Hematopoietic multipotent progenitor cell (in vitro differentiated cells): ENCODE measurements around the gene TAOK2. TPM values are rescaled to one million over a fixed set of nuclear protein-coding genes. Genes with fewer than 3 reads are reported as not detected.
A peak's percentile ranks its signal among the peaks of the same experiment; 100 is the strongest.

Source experiments
- DNase-seq, 3 donors: peaks; one replicate each; pipeline ENCODE4 v3.0.0-alpha.2; 2011 to 2015; ENCODE audit warnings: low read depth in 2 of 3, low spot score in 2 of 3
- total RNA-seq: library from RNA; depleted of rRNA; stranded (reverse); fragments of >200 nt; gene quantifications from one replicate; pipeline ENCODE4 v1.2.3, GENCODE V29; 2012

TAOK2 gene
- total RNA-seq, 1 donor, result 29.1 TPM

DNA sequence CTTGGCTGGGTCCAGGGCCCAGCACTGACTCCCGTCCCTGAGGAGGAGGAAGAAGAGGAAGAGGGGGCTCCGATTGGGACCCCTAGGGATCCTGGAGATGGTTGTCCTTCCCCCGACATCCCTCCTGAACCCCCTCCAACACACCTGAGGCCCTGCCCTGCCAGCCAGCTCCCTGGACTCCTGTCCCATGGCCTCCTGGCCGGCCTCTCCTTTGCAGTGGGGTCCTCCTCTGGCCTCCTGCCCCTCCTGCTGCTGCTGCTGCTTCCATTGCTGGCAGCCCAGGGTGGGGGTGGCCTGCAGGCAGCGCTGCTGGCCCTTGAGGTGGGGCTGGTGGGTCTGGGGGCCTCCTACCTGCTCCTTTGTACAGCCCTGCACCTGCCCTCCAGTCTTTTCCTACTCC is 13.3 kb downstream of the TAOK2 start:
- no peak for DNase-seq

DNA sequence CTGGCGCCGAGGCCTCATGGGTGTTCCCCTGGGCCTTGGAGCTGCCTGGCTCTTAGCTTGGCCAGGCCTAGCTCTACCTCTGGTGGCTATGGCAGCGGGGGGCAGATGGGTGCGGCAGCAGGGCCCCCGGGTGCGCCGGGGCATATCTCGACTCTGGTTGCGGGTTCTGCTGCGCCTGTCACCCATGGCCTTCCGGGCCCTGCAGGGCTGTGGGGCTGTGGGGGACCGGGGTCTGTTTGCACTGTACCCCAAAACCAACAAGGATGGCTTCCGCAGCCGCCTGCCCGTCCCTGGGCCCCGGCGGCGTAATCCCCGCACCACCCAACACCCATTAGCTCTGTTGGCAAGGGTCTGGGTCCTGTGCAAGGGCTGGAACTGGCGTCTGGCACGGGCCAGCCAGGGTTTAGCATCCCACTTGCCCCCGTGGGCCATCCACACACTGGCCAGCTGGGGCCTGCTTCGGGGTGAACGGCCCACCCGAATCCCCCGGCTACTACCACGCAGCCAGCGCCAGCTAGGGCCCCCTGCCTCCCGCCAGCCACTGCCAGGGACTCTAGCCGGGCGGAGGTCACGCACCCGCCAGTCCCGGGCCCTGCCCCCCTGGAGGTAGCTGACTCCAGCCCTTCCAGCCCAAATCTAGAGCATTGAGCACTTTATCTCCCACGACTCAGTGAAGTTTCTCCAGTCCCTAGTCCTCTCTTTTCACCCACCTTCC is 13.9 kb downstream of the TAOK2 start:
- no peak for DNase-seq

DNA sequence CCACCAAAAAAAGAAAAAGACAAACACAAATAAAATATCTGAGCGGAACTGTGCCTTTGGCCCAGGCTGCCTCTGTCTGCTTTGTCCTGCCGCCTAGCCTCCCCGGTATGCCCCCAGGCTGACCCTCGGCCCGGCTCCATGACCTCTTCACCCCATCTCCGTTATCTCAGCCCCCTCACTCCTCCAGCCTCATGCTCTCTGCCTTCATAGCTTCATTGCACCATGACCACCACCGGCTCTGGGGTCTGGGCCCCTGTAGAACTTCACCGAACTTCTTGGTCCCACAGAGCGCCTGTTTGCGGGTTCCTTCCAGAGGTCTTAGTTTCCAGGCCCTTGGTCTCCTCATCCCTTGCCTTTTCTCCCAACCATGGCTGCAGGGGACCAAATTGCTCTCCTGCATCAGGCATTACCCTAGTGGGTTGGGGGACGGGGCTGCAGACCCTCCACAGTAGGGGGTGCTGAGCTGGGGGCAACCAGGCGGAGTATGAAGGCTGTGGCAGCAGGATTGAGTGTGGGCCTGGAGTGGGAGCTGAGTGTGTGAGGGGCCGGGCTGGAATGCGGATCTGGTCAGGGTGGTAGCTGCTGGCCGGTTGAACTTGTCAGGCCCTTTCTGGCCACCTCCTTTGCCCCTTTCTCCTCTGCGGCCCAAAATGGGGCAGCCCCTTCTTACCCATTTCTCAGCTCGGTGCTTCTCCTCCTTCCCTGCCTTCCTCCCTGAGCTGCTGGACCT is 14.8 kb downstream of the TAOK2 start:
- no peak for DNase-seq

DNA sequence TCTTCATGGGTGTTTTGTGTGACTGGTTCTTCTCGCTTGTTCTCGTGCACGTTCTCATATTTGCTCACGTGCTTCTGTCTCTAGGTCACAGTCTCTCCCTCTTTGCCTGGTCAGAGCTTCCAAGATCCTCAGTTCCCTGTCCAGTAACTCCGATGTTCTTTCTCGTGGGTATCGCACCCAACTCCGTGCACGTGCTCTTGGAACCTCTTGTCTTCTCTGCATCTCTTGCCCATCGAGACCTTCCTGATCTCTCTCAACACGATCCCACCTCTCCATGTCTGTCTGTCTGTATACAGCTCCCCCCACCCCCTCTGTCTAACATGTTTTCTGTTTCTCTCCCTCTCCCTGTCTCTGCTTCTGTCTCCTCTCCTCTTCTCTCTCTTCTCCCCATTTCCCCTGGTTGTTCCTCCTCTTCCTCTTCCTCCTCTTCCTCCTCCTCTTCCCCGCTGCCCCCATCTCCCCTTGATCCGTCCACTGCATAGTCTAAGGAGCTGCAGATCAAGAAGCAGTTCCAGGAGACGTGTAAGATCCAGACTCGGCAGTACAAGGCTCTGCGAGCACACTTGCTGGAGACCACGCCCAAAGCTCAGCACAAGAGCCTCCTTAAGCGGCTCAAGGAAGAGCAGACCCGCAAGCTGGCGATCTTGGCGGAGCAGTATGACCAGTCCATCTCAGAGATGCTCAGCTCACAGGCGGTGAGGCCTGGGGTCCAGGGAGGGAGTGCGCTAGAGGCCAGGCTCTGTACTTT is 15.6 kb downstream of the TAOK2 start:
- no peak for DNase-seq

DNA sequence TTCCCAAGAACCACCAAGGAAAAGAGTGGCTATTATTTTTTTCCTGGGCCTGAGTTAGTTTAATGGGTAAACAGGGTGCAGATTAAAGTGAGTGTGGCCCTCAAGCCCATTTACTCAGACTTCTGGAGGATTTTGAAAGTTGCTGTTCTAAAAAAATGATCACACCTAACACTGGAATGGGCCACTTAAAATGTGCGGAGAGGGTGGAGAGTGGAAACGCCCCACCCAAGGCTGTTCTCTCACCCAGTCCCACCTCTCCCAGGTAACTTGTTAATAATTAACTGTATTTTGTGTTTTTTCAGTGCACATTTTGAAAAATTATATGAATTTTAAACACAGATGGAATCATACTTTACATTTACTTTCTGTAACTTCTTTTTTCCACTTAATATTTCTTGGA is 16.4 kb downstream of the TAOK2 start:
- no peak for DNase-seq

DNA sequence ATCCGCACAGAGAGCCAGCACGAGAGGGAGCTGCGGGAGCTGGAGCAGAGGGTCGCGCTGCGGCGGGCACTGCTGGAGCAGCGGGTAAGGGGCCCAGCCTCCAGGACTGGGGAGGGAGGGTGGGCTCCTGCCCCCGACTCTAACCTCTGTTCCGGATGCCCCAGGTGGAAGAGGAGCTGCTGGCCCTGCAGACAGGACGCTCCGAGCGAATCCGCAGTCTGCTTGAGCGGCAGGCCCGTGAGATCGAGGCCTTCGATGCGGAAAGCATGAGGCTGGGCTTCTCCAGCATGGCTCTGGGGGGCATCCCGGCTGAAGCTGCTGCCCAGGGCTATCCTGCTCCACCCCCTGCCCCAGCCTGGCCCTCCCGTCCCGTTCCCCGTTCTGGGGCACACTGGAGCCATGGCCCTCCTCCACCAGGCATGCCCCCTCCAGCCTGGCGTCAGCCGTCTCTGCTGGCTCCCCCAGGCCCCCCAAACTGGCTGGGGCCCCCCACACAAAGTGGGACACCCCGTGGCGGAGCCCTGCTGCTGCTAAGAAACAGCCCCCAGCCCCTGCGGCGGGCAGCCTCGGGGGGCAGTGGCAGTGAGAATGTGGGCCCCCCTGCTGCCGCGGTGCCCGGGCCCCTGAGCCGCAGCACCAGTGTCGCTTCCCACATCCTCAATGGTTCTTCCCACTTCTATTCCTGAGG is 17.4 kb downstream of the TAOK2 start:
- DNase-seq, result no peak

DNA sequence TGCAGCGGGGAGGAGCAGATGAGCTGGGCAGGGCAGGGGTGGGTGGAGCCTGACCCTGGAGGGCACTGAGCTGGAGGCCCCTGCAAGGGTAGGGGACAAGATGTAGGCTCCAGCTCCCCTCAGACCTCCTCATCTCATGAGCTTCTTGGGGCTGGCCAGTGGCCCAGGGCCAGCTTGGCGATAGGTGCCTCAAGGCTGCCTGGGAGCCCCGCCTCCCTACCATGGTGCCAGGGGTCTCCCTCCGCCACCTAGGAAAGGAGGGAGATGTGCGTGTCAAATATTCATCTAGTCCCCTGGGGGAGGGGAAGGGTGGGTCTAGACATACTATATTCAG is 17.9 kb downstream of the TAOK2 start:
- DNase-seq, result no peak

DNA sequence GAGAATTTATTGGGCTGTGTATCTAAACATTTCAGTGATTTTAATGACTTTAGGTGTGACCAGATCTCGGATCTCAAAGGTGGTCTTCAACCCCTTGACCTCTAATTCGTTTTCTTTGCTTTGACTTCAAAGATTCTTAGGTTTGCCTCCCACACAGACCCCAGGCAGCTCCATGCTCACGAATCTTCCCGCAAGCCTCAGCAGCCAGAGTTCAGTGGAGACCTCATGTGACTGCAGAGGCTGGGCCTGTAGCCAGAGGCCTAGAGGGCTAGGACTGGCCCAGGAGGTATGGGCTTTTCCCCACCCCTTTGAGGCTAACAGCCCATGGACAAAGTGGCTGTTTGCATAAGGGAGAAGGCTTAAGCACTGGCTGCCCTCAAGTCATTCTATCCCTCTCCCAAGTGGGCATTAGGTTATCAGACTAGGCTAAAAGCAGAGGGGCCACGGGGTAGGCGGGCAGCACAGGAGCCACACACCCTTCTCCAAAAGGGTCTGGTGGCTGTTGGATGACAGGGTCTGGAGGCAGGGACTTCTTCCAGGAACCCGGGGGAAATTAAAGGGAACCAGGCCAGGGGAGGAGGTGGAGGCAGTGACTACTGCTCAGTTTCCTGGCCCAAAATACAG is 18.8 kb downstream of the TAOK2 start:
- no peak for DNase-seq

DNA sequence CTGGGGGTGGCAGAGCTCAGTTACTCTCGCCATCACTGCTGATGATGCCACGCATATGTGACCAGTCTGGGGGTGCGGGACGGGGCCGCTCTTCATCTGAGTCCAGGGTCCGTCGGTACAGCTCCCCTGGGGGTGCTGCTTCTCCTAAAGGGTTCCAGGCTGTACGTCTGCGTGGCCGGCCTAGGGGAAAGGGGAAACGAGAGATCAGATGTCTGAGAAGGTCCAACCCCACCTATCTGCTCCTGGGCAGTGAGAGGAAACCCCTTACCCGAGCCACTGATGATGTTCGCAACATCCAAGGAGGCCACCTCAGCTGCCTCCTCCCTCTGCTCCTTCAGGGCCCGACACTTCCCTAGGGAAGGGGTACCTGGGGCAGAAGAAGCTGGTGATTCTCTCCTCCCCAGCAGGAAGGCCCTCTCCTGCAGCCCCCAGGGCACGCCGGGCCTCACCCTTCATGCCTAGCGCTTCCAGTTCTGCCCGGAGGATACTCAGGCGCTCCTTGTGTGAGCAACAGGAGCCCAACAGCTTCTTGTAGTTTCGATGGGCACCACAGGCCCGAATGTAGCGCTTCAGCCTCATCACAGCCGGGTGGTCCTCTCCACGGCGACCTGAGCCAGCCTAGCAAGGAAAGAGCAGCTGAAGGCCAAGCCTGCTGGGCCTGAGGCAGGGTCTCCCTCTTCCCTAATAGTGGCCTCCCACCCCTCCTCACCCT is 19.7 kb downstream of the TAOK2 start:
- no peak for DNase-seq

DNA sequence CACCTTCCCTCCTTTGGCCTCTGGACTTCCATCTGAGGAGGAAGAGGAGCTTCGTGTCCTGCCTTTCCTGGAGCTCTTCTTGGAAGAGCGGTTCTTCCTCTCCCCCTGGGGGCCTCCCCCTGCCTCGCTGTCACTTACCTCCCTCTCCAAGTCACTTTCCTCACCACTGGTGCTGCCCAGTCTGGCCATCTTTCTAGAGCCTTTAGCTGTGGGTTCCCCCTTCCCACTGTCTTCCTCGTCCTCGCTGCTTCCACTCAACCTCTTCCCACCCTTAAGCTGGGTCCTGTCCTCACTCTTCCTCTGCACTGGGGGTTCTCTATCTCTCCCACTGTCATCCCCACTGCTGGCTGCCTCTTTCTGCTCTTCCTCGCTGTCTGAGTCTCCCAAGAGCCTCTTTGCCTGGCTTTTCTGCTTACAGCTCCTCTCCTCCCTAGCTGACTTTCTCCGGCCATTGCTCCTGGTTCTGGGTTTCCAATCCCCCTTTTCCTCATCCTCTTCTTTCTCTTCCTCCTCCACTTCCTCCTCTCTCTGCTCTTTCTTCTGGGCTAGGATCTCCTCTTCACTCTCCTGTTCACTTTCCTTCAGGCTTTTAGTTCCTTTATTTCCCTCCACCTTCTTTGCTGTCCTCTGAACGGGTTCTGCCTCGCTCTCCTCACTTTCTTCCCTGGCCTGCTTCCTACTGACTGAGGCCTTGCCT is 20.4 kb downstream of the TAOK2 start:
- no peak for DNase-seq

DNA sequence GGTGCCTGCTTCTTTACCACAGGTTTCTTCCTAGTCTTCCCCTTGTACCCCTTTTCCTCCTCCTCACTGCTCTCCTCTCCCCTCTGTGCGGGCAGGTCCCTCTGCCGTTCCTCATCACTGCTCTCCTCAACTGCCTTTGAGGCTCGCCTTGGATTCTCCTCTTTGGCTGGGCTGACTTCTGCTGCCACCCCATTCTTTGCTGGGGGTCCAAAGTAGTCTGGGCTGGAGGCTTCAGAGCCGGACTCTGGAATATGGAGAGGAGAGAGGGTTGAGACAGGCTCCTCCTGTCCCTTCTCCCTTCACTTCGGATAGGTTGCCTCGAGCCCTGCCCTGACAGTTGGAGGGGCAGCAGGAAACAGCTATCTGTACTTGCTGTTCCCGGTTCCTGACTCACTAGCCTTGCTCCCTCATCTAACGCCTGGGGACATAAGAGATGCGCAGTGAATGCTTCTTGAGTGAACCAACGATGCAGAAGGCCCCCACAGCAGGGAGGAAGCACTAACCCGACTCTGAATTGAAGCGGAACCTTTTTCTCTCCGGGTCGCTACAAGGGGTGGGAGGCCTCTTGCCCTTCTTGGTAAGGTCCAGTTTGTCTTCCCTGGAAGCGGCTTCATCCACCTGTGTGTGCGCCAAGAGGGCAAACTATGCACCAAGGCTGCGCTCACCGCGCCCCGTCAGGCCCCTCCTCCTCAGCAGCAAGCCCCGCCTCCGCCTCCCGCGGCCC is 21.1 kb downstream of the TAOK2 start:
- no peak for DNase-seq

DNA sequence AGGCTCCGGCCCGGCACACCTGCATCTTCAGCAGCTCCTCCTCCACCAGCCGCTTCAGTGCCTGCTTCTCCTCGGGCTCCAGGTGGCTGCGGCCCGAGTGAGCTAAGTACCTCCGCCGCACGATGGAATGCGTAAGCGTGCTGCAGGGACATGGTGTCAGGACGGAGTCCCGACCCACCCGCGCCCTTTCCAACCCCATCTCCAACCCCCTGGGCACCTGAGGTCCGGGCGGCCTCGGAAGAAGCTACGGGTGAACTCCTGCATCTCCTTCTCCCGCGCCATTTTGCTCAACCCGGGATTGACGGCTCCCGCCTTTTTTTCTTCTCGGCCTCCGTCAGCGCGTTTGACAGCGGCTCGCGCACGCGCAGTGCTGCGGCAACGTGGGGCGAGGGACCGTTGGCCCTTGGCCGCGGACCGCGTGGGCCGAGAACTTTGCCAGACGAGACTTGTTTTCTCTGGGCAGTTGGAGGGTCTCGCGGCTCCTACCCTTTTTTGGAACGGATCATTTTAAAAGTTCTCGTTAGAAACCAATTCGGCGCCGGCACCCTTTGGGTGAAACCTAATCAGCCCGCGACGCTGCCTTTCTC is 21.7 kb downstream of the TAOK2 start, which contains the start of gene HIRIP3:
HIRIP3 (minus strand) TSS at position 294 of the 587 bp plus-strand sequence; CDS start at position 282, 12 bp downstream.
- DNase-seq, result peak; percentile 76 to 88 (median 79)

DNA sequence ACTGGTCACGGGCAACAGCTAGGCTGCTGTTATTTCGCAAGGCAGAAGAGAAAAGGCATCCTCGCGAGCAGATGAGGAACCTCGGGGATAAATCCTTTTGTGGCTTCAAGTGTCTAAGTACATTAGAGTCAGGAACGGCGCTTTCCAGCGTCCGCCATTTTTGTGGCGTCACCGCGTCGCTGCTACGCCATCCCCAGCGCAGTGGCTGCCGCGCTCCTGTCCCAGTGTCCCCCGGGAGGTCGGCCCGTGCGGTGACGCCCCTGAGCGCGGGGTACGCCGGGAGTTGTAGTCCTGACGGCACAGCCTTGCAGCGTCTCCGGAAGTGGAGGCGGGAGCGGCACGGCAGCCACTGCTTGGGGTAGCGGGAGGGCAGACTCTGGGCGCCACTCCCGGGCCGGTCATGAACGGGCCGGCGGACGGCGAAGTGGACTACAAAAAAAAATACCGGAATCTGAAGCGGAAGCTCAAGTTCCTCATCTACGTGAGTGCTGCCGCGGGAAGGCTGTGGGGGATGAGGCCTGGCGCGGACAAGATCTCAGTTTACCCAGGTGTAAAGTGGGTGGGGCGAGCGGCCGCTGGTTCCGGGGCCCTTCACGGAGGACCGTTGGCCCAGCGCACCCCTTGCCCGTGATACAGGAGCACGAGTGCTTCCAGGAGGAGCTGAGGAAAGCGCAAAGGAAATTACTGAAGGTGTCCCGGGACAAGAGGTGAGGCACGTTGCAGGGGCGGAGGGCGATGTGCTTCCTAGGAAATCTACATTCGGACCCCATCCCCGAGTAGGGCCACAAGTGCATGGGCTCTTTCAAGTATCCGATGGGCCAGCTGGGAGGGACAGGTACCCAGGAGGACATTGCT is 22.5 kb downstream of the TAOK2 start, which contains the start of gene INO80E:
INO80E (plus strand) TSS at position 331 of the 855 bp plus-strand sequence; CDS start at position 401, 70 bp downstream.
- DNase-seq, result peak; percentile 82 to 97 (median 95)

DNA sequence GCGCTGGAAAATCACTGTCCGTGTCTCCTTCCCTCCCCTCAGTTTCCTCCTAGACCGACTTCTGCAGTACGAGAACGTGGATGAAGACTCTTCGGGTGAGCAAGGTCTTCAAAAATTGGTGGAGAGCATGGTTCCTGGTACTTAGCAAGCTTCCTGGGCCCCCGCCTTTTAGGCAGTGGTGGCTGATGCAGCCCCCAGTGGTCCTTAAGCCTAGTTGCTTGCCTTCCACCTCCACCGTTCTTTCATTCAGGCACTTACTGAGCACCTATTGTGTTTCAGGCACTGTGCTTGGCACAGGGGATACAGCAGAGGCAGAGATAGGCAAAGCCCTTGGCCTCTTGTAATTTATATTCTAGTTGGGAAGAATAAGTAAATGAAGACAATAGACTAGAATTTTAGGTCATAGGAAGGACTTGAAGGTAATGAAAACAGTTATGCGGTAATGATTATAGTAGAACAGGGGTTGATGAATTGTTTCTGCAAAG is 23.1 kb downstream of the TAOK2 start:
- DNase-seq, result no peak

DNA sequence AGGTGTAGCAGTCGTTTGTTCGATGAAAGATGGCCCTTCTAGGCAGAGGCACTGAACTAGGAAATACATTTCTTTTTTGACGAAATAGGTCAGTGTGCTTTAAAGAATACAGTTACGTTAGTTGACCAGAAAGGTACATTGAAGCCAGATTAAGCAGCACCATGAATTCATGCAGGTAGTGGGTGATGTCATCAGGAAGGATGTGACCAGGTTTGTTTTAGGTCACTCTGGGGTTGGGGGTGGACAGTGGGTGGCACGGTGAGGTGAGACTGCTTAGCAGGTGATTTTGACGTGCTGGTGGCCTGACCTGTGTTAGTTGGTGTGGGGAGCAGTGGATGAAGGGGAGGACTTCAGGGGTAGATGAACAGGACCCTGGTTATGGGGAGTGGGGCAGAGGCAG is 25.9 kb downstream of the TAOK2 start:
- no peak for DNase-seq

DNA sequence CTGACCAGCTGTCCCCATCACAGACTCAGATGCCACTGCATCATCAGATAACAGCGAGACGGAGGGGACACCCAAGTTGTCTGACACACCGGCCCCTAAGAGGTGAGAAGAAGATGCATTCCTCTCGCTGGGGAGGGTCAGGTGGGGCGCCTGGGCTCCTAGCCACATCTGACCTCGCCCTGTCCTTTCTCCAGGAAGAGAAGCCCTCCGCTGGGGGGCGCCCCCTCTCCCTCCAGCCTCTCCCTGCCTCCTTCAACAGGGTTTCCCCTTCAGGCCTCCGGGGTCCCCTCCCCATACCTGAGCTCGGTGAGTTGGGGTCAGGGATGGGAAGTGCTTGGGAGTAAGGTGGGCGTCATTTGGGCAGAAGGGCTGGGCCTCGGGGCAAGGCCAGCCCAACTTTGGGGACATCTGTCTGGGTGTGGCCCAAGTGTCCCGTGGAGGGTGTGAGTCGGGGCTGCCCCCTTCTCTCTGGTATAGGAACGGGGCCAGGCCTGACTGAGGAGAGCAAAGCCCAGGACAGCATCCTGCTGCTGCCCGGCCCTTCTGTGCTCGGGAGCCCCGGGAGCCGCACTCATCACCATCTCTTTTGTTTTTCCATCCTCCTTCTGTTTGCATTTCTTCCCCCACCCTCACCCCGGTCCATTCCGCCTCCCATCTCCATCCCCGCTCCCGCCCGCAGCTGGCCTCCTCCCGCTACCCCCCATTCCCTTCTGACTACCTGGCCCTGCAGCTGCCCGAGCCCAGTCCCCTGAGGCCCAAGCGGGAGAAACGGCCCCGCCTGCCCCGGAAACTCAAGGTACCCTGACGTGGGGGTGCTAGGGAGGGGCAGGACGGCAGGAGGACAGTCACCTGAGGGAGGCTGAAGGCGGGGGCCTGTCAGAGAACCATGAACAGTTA is 27.3 kb downstream of the TAOK2 start:
- DNase-seq, result no peak
